ENCODE data around the gene PRR16.

The PRR16 gene

DNA sequence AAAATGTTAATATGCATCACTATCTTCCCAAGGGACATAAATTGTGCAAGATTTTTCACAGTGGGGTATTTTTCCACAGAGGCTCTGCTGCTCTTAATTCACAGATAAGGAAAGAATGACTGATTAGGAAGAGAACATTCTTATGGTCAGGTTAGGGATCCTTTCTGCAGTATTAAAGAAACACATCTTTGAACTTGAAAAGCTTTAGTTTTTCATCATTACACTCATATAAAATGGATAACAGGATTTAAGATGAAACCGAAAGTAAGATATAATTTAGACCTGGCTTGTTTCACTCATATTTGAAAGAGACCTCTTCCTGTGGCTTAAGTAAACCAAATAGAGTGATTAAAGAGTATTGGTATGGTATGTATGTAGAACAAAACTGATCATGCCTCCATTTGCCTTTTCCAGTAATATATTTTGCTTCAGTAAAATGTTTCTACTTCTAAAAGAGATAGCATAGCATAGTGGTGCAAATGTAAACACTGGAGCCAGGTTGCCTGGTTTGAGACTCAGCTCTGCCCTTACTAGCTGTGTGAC, 160.0 kb downstream of the PRR16 start:
- no peak for TF ChIP-seq POLR2A (IDR thresholded peaks at IDR 0.05; ENCODE audit: extremely low read depth, insufficient read length)
- TF ChIP-seq, protein P1, sequence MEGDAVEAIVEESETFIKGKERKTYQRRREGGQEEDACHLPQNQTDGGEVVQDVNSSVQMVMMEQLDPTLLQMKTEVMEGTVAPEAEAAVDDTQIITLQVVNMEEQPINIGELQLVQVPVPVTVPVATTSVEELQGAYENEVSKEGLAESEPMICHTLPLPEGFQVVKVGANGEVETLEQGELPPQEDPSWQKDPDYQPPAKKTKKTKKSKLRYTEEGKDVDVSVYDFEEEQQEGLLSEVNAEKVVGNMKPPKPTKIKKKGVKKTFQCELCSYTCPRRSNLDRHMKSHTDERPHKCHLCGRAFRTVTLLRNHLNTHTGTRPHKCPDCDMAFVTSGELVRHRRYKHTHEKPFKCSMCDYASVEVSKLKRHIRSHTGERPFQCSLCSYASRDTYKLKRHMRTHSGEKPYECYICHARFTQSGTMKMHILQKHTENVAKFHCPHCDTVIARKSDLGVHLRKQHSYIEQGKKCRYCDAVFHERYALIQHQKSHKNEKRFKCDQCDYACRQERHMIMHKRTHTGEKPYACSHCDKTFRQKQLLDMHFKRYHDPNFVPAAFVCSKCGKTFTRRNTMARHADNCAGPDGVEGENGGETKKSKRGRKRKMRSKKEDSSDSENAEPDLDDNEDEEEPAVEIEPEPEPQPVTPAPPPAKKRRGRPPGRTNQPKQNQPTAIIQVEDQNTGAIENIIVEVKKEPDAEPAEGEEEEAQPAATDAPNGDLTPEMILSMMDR (IDR thresholded peaks at IDR 0.05; ENCODE audit: low read depth, low read length), result no peak
- TF ChIP-seq, protein P2, sequence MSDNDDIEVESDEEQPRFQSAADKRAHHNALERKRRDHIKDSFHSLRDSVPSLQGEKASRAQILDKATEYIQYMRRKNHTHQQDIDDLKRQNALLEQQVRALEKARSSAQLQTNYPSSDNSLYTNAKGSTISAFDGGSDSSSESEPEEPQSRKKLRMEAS (IDR thresholded peaks at IDR 0.05; ENCODE audit: low read depth, low read length), result no peak
- no peak for TF ChIP-seq MYC (IDR thresholded peaks at IDR 0.05; ENCODE audit: low read depth, low read length)
- H3K4me3 ChIP-seq (ENCODE audit: low read depth, low read length), result no peak overlapping the region
- no peak for DNase-seq (ENCODE audit: low read depth)

- TF ChIP-seq POLR2A (IDR thresholded peaks at IDR 0.05; ENCODE audit: extremely low read depth, insufficient read length) (no peak), MYC (IDR thresholded peaks at IDR 0.05; ENCODE audit: low read depth, low read length) (no peak)
- TF ChIP-seq, protein P2 (IDR thresholded peaks at IDR 0.05; ENCODE audit: low read depth, low read length), result no peak
- TF ChIP-seq, protein P1 (IDR thresholded peaks at IDR 0.05; ENCODE audit: low read depth, low read length), result no peak
- no peak overlapping the region for H3K4me3 ChIP-seq (ENCODE audit: low read depth, low read length)
- no peak for DNase-seq (ENCODE audit: low read depth)
Observed at GRCh38 chr5:120628156-120628555, 164.1 kb downstream of the PRR16 start.

GRCh38 chr5:120630550-120630949, 166.4 kb downstream of the PRR16 start:
- no peak overlapping the region for H3K4me3 ChIP-seq (ENCODE audit: low read depth, low read length)
- peak; percentile 2 for DNase-seq (ENCODE audit: low read depth)
- TF ChIP-seq POLR2A (IDR thresholded peaks at IDR 0.05; ENCODE audit: extremely low read depth, insufficient read length), result no peak
- TF ChIP-seq MYC (IDR thresholded peaks at IDR 0.05; ENCODE audit: low read depth, low read length), result no peak
- TF ChIP-seq, protein P1 (IDR thresholded peaks at IDR 0.05; ENCODE audit: low read depth, low read length), result no peak
- TF ChIP-seq, protein P2 (IDR thresholded peaks at IDR 0.05; ENCODE audit: low read depth, low read length), result no peak

DNA sequence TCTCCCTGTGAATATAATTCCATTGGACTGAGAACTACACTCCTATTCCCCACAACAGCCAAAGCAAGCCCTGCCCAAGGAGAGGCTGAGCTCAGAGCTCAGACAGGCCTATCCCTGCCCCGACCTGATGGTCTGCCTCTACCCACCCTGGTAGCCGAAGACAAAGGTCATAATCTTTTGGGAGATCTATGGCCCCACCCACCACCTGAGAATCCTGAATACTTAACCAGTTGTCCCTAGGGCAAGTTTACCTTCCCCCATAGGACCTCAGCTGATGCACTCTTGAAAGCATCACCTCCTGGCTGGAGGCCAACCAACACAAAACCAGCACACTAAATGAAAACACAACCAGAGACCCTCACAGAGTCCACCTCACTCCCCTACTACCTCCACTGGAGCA, 167.5 kb downstream of the PRR16 start:
- no peak overlapping the region for H3K4me3 ChIP-seq (ENCODE audit: low read depth, low read length)
- no peak for DNase-seq (ENCODE audit: low read depth)
- TF ChIP-seq POLR2A (IDR thresholded peaks at IDR 0.05; ENCODE audit: extremely low read depth, insufficient read length), result no peak

GRCh38 chr5:120632430-120632829, 168.3 kb downstream of the PRR16 start:
- no peak overlapping the region for H3K4me3 ChIP-seq (ENCODE audit: low read depth, low read length)
- TF ChIP-seq, protein P1 (IDR thresholded peaks at IDR 0.05; ENCODE audit: low read depth, low read length), result no peak
- TF ChIP-seq POLR2A (IDR thresholded peaks at IDR 0.05; ENCODE audit: extremely low read depth, insufficient read length) (no peak), MYC (IDR thresholded peaks at IDR 0.05; ENCODE audit: low read depth, low read length) (no peak)
- DNase-seq (ENCODE audit: low read depth), result no peak

GRCh38 chr5:120638449-120638848, 174.3 kb downstream of the PRR16 start:
- TF ChIP-seq, protein P1 (IDR thresholded peaks at IDR 0.05; ENCODE audit: low read depth, low read length), result no peak
- TF ChIP-seq MYC (IDR thresholded peaks at IDR 0.05; ENCODE audit: low read depth, low read length) (no peak), POLR2A (IDR thresholded peaks at IDR 0.05; ENCODE audit: extremely low read depth, insufficient read length) (no peak)
- TF ChIP-seq, protein P2 (IDR thresholded peaks at IDR 0.05; ENCODE audit: low read depth, low read length), result no peak
- no peak overlapping the region for H3K4me3 ChIP-seq (ENCODE audit: low read depth, low read length)
- DNase-seq (ENCODE audit: low read depth), result no peak
